Measurements from ENCODE around the gene RGS7. TPM values are rescaled to one million over a fixed set of nuclear protein-coding genes. Genes with fewer than 3 reads are reported as not detected.
"Not testable (repeated sequence)": the region's sequence is repeated elsewhere in the genome, so short reads cannot be mapped to it uniquely, and the experiment has no call there.

RGS7 gene
- total RNA-seq, 2 experiments from 2014 or later, result not detected

DNA sequence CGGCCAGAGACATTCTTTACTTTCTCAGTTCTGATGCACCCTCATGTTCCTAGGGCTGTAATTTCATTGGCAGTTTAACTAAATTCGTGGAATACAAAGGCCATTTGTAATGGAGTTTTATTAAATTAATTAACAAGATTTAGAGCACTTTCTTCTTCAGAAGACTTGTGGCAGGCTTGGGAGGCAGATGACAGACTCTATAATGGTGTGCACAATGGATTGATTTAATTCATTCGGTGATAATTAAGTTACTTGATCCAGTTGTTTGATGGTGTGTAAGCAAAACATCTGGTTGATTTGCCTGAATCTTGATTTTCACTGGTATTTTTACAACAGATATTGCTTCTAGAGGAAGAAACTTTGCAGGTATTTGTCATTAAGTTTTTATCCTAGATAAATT is 383.1 kb downstream of the RGS7 start:
- Histone ChIP-seq H3K4me3 (ENCODE audit: low read depth, low read length, poor library complexity, severe bottlenecking) (no peak overlapping the region), H4K20me1 (ENCODE audit: insufficient read depth, low read length) (no peaks in the 10 kb centered on the region), H3K27ac (ENCODE audit: low read depth, low read length, poor library complexity, severe bottlenecking) (no peak overlapping the region), H2AFZ (ENCODE audit: low read length) (no peak overlapping the region), H3K9me3 (ENCODE audit: low read length) (no peaks in the 10 kb centered on the region), H3K4me1 (ENCODE audit: insufficient read depth, low read length, poor library complexity, severe bottlenecking) (no peaks in the 10 kb centered on the region), H3K9me2 (ENCODE audit: insufficient read depth, low read length) (no peaks in the 10 kb centered on the region), H3K79me2 (ENCODE audit: insufficient read depth, low read depth, low read length) (no peaks in the 10 kb centered on the region), H3K4me2 (ENCODE audit: low read length) (no peak overlapping the region), H3K36me3 (ENCODE audit: insufficient read depth, low read length) (no peaks in the 10 kb centered on the region)
- intact Hi-C loops (cut with micrococcal nuclease; ENCODE audit: unreplicated experiment), result no loop called here
- CTCF ChIA-PET (ENCODE audit: unreplicated experiment), result no interaction called here
- TF ChIP-seq, protein P1, sequence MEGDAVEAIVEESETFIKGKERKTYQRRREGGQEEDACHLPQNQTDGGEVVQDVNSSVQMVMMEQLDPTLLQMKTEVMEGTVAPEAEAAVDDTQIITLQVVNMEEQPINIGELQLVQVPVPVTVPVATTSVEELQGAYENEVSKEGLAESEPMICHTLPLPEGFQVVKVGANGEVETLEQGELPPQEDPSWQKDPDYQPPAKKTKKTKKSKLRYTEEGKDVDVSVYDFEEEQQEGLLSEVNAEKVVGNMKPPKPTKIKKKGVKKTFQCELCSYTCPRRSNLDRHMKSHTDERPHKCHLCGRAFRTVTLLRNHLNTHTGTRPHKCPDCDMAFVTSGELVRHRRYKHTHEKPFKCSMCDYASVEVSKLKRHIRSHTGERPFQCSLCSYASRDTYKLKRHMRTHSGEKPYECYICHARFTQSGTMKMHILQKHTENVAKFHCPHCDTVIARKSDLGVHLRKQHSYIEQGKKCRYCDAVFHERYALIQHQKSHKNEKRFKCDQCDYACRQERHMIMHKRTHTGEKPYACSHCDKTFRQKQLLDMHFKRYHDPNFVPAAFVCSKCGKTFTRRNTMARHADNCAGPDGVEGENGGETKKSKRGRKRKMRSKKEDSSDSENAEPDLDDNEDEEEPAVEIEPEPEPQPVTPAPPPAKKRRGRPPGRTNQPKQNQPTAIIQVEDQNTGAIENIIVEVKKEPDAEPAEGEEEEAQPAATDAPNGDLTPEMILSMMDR (conservative IDR thresholded peaks at IDR 0.05; ENCODE audit: low read length), result no peak
- TF ChIP-seq EZH2phosphoT487 (IDR thresholded peaks at IDR 0.05; ENCODE audit: borderline replicate concordance, low read depth, low read length), result no peak
- POLR2A ChIA-PET, result no interaction called here
- no TSS peak for BruUV-seq (replicated peaks)
- no peak for DNase-seq (ENCODE audit: low spot score)

DNA sequence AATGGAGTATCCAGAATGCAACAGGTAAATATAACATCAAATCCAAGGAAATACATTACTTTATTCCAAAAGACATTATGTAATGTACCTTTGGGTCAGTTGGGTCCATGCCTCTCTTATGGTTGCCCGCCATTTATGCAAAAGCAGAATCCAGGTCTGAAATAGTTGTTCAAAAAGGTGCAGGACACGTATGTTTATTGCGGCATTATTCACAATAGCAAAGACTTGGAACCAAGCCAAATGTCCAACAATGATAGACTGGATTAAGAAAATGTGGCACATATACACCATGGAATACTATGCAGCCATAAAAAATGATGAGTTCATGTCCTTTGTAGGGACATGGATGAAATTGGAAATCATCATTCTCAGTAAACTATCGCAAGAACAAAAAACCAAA is 384.9 kb downstream of the RGS7 start:
- CTCF ChIA-PET (ENCODE audit: unreplicated experiment); H3K9me2 ChIP-seq (ENCODE audit: insufficient read depth, low read length); H3K79me2 ChIP-seq (ENCODE audit: insufficient read depth, low read depth, low read length); H3K4me2 ChIP-seq (ENCODE audit: low read length); H3K9me3 ChIP-seq (ENCODE audit: low read length); H4K20me1 ChIP-seq (ENCODE audit: insufficient read depth, low read length); H2AFZ ChIP-seq (ENCODE audit: low read length); DNase-seq (ENCODE audit: low spot score); H3K4me1 ChIP-seq (ENCODE audit: insufficient read depth, low read length, poor library complexity, severe bottlenecking); H3K36me3 ChIP-seq (ENCODE audit: insufficient read depth, low read length); H3K4me3 ChIP-seq (ENCODE audit: low read depth, low read length, poor library complexity, severe bottlenecking); intact Hi-C loops (cut with micrococcal nuclease; ENCODE audit: unreplicated experiment); H3K27ac ChIP-seq (ENCODE audit: low read depth, low read length, poor library complexity, severe bottlenecking); POLR2A ChIA-PET; BruUV-seq (replicated peaks): not testable (repeated sequence)

DNA sequence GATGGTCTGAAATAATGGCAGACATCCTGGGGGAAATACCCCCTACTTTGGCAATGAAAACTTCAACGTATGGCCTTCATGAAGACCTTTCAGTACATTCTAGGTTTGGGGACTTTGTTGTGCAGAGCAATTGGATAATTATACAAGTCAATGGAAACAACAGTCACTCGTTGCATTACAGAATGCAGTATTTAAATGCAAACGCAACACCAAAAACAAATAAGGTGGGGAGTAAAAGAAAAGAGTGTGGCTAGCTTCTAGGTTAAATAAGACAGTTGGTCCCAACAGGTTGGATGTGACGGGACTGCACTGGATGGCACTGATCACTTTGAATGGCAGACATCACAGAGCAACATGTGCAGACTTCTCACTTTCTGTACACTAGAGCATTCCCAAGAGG is 386.8 kb downstream of the RGS7 start:
- BruUV-seq (replicated peaks), result no TSS peak
- no peak for TF ChIP-seq EZH2phosphoT487 (IDR thresholded peaks at IDR 0.05; ENCODE audit: borderline replicate concordance, low read depth, low read length)
- TF ChIP-seq, protein P1 (conservative IDR thresholded peaks at IDR 0.05; ENCODE audit: low read length), result no peak
- POLR2A ChIA-PET, result interaction anchor here (0.6 to 1.0 kb wide), 2 partner anchors 11 to 542 kb away, joined by 3 to 4 read pairs; no protein-coding TSS in a partner anchor
- DNase-seq (ENCODE audit: low spot score), result no peak
- Histone ChIP-seq H3K4me2 (ENCODE audit: low read length) (no peak overlapping the region), H3K36me3 (ENCODE audit: insufficient read depth, low read length) (no peaks in the 10 kb centered on the region), H2AFZ (ENCODE audit: low read length) (no peak overlapping the region), H3K9me3 (ENCODE audit: low read length) (no peaks in the 10 kb centered on the region), H3K27ac (ENCODE audit: low read depth, low read length, poor library complexity, severe bottlenecking) (no peak overlapping the region), H3K4me3 (ENCODE audit: low read depth, low read length, poor library complexity, severe bottlenecking) (no peak overlapping the region), H4K20me1 (ENCODE audit: insufficient read depth, low read length) (no peaks in the 10 kb centered on the region), H3K4me1 (ENCODE audit: insufficient read depth, low read length, poor library complexity, severe bottlenecking) (no peaks in the 10 kb centered on the region), H3K79me2 (ENCODE audit: insufficient read depth, low read depth, low read length) (no peaks in the 10 kb centered on the region), H3K9me2 (ENCODE audit: insufficient read depth, low read length) (no peaks in the 10 kb centered on the region)
- CTCF ChIA-PET (ENCODE audit: unreplicated experiment), result no interaction called here
- intact Hi-C loops (cut with micrococcal nuclease; ENCODE audit: unreplicated experiment), result no loop called here
